HepG2 (cell line): Measurements from ENCODE around the gene HSPB9. TPM values are rescaled to one million over a fixed set of nuclear protein-coding genes. Genes with fewer than 3 reads are reported as not detected.

Experiments
- IRF2 ChIP-seq: IDR thresholded peaks from 2 replicates; pipeline ENCODE4 v1.6.1; 2018; ENCODE audit warnings: missing genetic modification reagents, missing compliant biosample characterization
- JUNB ChIP-seq: sonication (generic); formaldehyde crosslinking; IDR thresholded peaks from 2 replicates; pipeline ENCODE4 v1.8.0; 2022; ENCODE audit warnings: missing genetic modification reagents, mild to moderate bottlenecking, borderline replicate concordance
- KDM6A ChIP-seq: IDR thresholded peaks from 2 replicates; pipeline ENCODE4 v1.6.1; 2016; ENCODE audit warnings: low read depth
- NFATC3 ChIP-seq: sonication (generic); formaldehyde crosslinking; IDR thresholded peaks from 2 replicates; pipeline ENCODE4 v1.5.1; 2020; ENCODE audit warnings: mild to moderate bottlenecking, missing genetic modification reagents
- SIN3A ChIP-seq: IDR thresholded peaks from 2 replicates; pipeline ENCODE4 v1.6.1; 2011; ENCODE audit warnings: low read depth, mild to moderate bottlenecking, control low read depth, low read length, borderline replicate concordance
- SMAD3 ChIP-seq: sonication (generic); formaldehyde crosslinking; IDR thresholded peaks from 2 replicates; pipeline ENCODE4 v1.4.0; 2020; ENCODE audit warnings: missing genetic modification reagents
- ZNF33B ChIP-seq: sonication (generic); formaldehyde crosslinking; IDR thresholded peaks from 2 replicates; pipeline ENCODE4 v1.5.1; 2020; ENCODE audit warnings: mild to moderate bottlenecking, missing genetic modification reagents
- ZNF34 ChIP-seq: sonication (generic); formaldehyde crosslinking; IDR thresholded peaks from 2 replicates; pipeline ENCODE4 v1.4.0; 2020; ENCODE audit warnings: mild to moderate bottlenecking, missing genetic modification reagents, borderline replicate concordance
- ZNF674 ChIP-seq: sonication (generic); formaldehyde crosslinking; IDR thresholded peaks from 2 replicates; pipeline ENCODE4 v1.5.0; 2020; ENCODE audit warnings: low read depth, mild to moderate bottlenecking, missing genetic modification reagents
- ZNF883 ChIP-seq: sonication (generic); formaldehyde crosslinking; IDR thresholded peaks from 2 replicates; pipeline ENCODE4 v1.5.1; 2020; ENCODE audit warnings: mild to moderate bottlenecking, missing genetic modification reagents; ENCODE audit errors: not compliant biosample characterization
- ZSCAN12 ChIP-seq: sonication (generic); formaldehyde crosslinking; IDR thresholded peaks from 2 replicates; pipeline ENCODE4 v1.9.0; 2021; ENCODE audit warnings: mild to moderate bottlenecking, missing genetic modification reagents
- polyA plus RNA-seq, 8 experiments: library from polyadenylated mRNA; depleted of rRNA in 3 of 8; stranded (reverse) in 7 of 8; unstranded in 1 of 8; fragments of >200 nt; fragmentation: Illumina TruSeq in 4 of 8; extraction: Trizol in 4 of 8; gene quantifications; 2 replicates each; pipeline versions ENCODE4 v1.2.1 to v1.2.3, GENCODE V29; 2011 to 2016; ENCODE audit warnings: low read depth in 4 of 8, missing spikeins in 1 of 8, mixed read lengths in 1 of 8; ENCODE audit not compliant: insufficient read depth in 1 of 8
- total RNA-seq, 5 experiments: library from RNA; depleted of rRNA; stranded (reverse); fragments of >200 nt; fragmentation: Illumina TruSeq; extraction: Trizol; gene quantifications; 2 replicates each; pipeline ENCODE4 v1.2.3, GENCODE V29; 2016; ENCODE audit warnings: low read depth in 1 of 5
- TF ChIP-seq, protein P1 (sequence below): fragments of 450-650 bp; IDR thresholded peaks from 2 replicates; pipeline ENCODE4 v1.6.1; 2017; ENCODE audit warnings: mild to moderate bottlenecking
- TF ChIP-seq, protein P2 (sequence below): IDR thresholded peaks from 2 replicates; pipeline ENCODE4 v1.4.0; 2020; ENCODE audit warnings: mild to moderate bottlenecking, missing genetic modification reagents
- TF ChIP-seq, protein P3 (sequence below): sonication (generic); formaldehyde crosslinking; IDR thresholded peaks from 2 replicates; pipeline ENCODE4 v1.9.0; 2021; ENCODE audit warnings: missing genetic modification reagents, borderline replicate concordance
- TF ChIP-seq, protein P4 (sequence below): sonication (generic); formaldehyde crosslinking; IDR thresholded peaks from 2 replicates; pipeline ENCODE4 v1.5.0; 2020; ENCODE audit warnings: mild to moderate bottlenecking, missing genetic modification reagents

The HSPB9 gene
- total and polyA plus RNA-seq, 2 of the 13 experiments (the other 11 are each of a cell fraction or from before 2014, with no cell fraction given): 0.05 to 0.24 TPM

DNA sequence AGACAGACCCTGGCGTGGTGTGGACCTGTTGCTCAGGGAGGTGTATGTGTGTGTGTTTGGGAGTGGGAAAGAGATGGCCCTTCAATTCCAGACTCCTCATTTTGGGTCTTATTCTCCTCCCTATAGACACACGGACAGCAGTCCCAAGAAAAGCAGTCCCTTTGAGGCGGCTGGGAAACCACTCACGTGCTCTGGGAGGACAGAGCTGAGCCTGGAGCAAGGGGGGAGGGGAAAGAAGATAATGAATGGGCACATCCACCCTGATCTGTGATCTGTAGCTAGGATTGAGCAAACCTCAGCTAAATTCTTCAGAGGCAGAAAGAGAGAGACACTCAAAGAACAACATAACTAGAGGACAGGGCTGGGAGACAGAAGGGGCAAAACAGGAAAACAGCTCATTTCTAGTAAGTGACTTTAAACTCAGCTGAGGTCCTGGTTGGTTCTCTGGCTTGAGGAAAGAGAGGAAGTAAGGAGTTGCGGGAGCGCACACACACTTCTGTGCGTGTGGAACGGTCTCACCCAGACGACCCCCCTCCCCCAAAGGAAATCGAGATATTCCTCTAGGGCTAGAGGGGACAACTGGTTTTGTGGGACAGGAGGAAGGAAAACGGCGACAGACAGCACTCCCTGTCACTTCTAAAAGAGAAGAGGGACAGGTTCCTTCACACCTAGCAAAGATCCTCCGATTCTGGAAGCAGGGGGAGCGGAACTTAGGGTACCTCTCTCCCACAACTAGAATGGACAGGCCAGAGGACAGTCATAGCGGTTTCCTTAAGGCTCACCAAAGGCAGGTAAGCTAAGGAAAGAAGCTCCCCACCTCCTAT lies 31.5 kb downstream of the HSPB9 start (continued):
- TF ChIP-seq, protein P1, sequence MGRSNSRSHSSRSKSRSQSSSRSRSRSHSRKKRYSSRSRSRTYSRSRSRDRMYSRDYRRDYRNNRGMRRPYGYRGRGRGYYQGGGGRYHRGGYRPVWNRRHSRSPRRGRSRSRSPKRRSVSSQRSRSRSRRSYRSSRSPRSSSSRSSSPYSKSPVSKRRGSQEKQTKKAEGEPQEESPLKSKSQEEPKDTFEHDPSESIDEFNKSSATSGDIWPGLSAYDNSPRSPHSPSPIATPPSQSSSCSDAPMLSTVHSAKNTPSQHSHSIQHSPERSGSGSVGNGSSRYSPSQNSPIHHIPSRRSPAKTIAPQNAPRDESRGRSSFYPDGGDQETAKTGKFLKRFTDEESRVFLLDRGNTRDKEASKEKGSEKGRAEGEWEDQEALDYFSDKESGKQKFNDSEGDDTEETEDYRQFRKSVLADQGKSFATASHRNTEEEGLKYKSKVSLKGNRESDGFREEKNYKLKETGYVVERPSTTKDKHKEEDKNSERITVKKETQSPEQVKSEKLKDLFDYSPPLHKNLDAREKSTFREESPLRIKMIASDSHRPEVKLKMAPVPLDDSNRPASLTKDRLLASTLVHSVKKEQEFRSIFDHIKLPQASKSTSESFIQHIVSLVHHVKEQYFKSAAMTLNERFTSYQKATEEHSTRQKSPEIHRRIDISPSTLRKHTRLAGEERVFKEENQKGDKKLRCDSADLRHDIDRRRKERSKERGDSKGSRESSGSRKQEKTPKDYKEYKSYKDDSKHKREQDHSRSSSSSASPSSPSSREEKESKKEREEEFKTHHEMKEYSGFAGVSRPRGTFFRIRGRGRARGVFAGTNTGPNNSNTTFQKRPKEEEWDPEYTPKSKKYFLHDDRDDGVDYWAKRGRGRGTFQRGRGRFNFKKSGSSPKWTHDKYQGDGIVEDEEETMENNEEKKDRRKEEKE: no peak
- TF ChIP-seq NFATC3 (CRISPR knock-in tag): no peak
- TF ChIP-seq, protein P2, sequence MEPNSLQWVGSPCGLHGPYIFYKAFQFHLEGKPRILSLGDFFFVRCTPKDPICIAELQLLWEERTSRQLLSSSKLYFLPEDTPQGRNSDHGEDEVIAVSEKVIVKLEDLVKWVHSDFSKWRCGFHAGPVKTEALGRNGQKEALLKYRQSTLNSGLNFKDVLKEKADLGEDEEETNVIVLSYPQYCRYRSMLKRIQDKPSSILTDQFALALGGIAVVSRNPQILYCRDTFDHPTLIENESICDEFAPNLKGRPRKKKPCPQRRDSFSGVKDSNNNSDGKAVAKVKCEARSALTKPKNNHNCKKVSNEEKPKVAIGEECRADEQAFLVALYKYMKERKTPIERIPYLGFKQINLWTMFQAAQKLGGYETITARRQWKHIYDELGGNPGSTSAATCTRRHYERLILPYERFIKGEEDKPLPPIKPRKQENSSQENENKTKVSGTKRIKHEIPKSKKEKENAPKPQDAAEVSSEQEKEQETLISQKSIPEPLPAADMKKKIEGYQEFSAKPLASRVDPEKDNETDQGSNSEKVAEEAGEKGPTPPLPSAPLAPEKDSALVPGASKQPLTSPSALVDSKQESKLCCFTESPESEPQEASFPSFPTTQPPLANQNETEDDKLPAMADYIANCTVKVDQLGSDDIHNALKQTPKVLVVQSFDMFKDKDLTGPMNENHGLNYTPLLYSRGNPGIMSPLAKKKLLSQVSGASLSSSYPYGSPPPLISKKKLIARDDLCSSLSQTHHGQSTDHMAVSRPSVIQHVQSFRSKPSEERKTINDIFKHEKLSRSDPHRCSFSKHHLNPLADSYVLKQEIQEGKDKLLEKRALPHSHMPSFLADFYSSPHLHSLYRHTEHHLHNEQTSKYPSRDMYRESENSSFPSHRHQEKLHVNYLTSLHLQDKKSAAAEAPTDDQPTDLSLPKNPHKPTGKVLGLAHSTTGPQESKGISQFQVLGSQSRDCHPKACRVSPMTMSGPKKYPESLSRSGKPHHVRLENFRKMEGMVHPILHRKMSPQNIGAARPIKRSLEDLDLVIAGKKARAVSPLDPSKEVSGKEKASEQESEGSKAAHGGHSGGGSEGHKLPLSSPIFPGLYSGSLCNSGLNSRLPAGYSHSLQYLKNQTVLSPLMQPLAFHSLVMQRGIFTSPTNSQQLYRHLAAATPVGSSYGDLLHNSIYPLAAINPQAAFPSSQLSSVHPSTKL (CRISPR knock-in tag): 0 out of 2 replicates have a peak, but pooled peaks have one; percentile 2
- TF ChIP-seq ZNF883 (CRISPR knock-in tag): no peak
- 0 out of 2 replicates have a peak, but pooled peaks have one; percentile 1 for TF ChIP-seq SMAD3 (CRISPR knock-in tag)
- no peak for TF ChIP-seq KDM6A (CRISPR knock-in tag)
- TF ChIP-seq JUNB (CRISPR knock-in tag): no peak
- no peak for TF ChIP-seq ZNF34 (CRISPR knock-in tag)
- TF ChIP-seq, protein P3, sequence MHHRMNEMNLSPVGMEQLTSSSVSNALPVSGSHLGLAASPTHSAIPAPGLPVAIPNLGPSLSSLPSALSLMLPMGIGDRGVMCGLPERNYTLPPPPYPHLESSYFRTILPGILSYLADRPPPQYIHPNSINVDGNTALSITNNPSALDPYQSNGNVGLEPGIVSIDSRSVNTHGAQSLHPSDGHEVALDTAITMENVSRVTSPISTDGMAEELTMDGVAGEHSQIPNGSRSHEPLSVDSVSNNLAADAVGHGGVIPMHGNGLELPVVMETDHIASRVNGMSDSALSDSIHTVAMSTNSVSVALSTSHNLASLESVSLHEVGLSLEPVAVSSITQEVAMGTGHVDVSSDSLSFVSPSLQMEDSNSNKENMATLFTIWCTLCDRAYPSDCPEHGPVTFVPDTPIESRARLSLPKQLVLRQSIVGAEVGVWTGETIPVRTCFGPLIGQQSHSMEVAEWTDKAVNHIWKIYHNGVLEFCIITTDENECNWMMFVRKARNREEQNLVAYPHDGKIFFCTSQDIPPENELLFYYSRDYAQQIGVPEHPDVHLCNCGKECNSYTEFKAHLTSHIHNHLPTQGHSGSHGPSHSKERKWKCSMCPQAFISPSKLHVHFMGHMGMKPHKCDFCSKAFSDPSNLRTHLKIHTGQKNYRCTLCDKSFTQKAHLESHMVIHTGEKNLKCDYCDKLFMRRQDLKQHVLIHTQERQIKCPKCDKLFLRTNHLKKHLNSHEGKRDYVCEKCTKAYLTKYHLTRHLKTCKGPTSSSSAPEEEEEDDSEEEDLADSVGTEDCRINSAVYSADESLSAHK (CRISPR knock-in tag): no peak
- TF ChIP-seq IRF2 (CRISPR knock-in tag): no peak
- TF ChIP-seq, protein P4, sequence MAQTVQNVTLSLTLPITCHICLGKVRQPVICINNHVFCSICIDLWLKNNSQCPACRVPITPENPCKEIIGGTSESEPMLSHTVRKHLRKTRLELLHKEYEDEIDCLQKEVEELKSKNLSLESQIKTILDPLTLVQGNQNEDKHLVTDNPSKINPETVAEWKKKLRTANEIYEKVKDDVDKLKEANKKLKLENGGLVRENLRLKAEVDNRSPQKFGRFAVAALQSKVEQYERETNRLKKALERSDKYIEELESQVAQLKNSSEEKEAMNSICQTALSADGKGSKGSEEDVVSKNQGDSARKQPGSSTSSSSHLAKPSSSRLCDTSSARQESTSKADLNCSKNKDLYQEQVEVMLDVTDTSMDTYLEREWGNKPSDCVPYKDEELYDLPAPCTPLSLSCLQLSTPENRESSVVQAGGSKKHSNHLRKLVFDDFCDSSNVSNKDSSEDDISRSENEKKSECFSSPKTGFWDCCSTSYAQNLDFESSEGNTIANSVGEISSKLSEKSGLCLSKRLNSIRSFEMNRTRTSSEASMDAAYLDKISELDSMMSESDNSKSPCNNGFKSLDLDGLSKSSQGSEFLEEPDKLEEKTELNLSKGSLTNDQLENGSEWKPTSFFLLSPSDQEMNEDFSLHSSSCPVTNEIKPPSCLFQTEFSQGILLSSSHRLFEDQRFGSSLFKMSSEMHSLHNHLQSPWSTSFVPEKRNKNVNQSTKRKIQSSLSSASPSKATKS (CRISPR knock-in tag): no peak
- no peak for TF ChIP-seq ZSCAN12 (CRISPR knock-in tag)
- TF ChIP-seq ZNF674: no peak
- TF ChIP-seq ZNF33B: no peak
- no peak for TF ChIP-seq SIN3A
